ENCODE measurements around the gene MRPS21.
"Not testable (repeated sequence)": the region's sequence is repeated elsewhere in the genome, so short reads cannot be mapped to it uniquely, and the experiment has no call there.

Gene MRPS21

DNA sequence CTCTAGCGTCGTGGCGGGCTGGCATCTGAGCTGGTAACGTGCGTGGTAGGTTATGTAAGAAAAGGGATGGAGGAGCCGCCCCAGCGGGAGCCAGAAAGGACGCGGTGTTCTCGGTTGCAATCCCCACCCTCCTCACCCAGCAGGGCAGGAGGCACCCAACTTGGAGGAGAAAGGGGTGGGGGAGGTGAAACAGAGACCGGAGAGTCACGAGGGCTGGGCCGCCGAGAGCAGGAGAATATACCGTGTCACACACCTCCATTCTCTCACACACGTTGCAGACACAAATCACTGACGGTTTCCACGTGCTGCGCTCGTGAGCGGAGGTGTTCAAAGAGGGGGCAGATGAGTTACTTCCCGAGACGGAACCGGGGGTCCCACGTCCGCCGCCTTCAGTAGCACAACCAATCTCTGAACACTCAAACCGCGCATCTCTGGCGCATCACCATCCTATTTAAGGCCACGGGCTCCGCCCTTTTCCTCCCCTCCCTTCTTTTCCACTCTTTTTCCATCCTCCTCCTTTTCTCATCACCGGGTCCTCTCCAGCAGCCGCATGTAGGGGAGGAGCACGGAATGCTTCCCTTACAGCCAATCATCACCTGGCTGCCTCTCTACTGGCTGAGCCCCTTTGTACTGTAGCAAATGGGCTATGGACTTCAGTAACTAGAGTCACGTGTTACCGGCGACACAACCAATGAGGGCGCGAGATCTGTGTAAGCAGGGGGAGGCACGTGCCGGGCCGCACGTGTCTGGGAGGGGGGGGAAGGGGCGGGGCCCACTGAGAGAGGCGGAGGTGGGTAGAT, 11.7 kb upstream of the MRPS21 start, which contains the start of gene CIART:
Gene CIART, plus strand, starts transcription at position 797 of the 800 bp plus-strand sequence. CDS start 714 bp downstream, outside the sequence.
- DNase-seq: peak; percentile 98 to 99

DNA sequence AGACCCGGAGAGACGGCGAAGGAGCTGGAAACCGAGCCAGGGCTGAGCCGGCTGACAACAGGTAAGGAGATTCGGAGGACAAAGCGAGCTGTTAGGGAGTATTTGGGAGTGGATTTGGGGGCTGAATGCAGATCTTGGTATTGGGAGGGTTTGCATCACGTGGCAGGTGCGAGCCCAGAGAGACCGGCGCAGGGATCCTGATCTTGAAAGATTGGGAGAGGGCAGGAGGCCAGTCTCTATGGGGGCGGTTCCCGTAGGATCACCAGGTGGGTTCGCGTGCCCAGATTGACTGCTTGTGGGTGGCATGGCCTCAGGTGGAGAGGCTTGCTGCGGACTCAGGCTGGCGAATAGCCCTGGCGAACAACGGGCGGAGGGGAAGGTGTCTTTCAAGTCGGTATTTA, 11.1 kb upstream of the MRPS21 start:
- no peak for DNase-seq

DNA sequence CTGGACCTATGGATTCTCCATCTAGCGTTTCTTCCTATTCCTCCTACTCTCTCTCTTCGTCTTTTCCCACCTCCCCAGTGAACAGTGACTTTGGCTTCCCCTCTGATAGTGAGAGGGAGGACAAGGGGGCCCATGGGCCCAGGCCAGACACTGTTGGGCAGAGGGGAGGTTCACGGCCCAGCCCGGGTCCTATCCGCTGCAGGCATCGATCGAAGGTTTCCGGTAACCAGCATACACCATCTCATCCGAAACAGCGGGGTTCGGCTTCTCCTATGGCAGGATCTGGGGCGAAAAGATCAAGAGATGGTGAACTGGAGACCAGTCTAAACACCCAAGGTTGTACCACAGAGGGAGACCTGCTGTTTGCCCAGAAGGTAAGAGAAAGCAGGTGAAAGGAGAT, 10.4 kb upstream of the MRPS21 start:
- no peak for DNase-seq

DNA sequence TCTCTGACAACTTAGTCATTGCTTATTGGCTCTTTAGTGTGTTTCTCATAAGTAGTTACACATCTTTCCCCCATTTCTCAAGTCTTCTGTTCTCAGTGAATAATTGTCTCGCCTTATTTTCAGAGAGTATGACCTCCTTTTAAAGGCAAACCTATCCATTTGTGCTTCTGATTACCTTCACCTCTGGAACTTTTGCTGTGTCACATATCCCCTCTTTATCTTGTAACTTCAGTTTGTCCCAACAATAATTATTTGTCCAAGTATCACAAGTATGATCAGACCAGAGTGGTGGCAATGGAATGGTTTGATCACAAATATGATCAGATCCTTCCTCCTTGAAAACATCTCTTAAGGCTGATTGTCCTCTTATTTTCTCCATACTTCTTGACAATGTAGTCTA, 5.3 kb upstream of the MRPS21 start:
- DNase-seq: no peak

DNA sequence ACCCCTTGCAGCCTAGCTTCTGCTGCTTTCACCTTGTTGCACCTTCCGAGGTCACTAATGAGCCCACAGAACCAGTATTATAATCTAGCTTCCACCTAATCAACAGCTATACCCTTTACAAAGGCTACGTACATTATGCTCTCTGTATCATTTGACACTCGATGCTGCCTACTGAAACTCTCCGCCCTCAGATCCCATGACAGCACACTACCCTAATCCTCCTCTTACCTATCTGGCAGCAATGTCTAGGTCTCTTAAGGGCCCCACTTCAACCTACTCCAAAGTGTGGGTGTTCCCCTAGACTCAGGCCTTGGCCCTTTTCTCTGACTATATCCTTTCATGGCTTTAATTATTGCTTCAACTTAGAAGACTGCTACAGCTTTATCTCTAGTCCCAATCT, 4.8 kb upstream of the MRPS21 start:
- no peak for DNase-seq

DNA sequence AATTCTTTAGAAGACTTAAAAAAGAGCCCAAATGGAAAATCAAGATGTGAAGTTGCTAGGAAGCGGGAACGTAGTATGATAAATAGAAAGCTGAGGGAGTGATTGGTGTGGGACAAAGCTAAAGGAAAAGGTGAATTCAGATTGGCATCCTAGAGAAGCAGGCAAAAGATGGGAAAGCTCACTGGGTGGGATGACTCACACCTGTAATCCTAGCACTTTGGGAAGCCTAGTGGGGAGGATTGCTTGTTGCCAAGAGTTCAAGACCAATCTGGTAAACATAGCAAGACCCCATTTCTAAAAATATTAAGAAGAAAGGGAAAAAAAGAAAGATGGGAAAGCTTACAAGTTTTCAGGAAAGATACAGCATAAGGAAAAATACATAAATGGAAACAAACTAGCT, 1.8 kb downstream of the MRPS21 start:
- DNase-seq: no peak

DNA sequence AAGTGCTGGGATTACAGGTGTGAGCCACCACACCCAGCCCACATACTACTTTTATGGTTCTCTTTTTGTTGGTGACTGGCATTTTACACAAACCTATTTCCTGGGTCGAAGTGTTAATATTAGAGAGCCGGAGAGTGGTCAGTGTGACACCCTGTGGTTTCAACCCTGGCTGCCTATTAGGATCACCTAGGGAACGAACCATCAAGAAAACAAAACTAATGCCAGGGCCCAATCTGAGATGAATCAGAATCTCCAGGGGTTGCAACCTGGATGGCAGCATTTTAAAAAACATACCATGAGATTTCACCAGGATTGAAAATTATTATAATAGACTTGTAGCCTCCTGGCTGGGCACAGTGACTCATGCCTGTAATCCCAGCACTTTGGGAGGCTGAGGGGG, 6.1 kb downstream of the MRPS21 start:
- DNase-seq: no peak

DNA sequence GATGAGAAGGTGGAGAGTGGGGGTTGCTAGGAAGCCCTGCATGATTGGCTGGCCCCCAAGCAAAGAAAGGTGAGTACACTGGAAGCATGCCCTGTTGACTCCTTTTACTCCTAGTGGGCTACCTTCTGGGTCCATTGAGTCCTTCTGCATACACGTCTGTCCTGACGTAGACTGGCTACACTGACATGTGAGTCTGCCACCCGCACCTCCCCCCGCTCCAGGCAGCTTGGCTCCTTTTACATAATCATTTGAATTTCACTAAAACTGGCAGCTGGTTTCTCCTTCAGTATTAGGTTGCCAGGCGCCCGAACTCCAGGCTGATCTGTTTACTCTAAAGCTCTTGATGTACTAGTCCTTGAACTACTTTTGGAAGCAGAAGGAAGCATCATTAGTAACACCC, 8.7 kb downstream of the MRPS21 start:
- DNase-seq: no peak

DNA sequence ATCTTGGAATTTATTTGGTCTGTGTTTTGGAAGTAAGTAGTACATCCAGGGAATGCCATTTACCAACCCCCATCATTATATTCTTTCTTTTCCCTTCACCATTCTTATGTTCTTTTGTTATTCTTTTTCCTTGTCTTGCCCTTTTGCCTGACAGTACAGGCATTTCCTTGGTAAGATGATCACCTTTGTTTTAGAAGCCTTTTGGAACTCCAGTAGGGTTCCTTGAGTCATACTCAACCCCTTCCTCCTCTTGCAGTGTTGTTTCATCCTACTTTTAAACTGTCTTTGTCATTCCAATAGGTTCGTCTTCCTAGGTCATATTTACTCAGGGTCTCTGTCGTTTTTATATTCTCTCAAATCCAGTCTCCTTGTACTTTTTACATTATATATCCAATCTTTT, 9.2 kb downstream of the MRPS21 start:
- no peak for DNase-seq

DNA sequence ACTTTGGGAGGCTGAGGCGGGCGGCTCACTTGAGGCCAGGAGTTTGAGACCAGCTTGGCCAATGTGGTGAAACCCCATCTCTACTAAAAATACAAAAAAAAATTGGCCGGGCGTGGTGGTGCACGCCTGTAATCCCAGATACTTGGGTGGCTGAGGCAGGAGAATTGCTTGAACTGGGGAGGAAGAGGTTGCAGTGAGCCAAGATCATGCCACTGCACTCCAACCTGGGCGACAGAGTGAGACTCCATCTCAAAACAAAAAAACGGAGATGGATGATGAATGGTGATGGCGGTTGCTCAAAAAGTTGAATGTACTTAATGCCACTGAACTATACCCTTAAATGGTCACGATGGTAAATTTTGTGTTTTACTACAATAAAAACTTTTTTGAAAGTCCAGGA, 14.9 kb downstream of the MRPS21 start:
- not testable (repeated sequence) for DNase-seq

DNA sequence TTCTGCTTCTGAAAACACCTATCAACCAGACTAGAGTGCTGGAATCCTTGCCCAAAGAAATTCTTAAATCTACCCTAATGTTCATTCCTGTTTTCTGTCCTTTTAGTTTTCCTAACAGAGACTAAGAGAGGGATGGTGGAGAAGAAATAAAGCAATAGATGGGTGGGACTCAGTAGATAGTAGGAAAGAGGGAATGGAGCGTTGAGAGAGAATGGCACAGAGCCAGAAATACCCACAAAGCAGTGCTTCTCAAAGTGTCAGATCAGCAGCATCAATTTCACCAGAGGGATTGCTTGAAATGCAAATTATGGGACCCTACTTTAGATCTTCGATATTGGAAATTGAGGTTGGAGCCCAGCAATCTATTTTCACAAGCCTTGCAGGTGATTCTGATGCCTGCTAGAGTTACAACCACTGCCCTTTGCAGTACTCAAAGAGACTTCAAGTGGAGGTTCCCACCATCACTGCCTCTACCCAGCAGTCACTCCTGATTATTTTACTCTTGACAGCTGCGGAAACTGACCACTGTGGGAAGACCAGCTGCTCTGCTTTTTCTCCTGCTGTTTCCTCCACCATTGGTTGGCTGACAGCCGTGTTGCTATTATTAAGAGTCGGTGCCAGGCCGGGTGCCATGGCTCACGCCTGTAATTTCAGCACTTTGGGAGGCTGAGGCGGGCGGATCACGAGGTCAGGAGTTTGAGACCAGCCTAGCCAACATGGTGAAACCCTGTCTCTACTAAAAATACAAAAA, 16.3 kb downstream of the MRPS21 start:
- DNase-seq: peak in 1 of 2 experiments; percentile 26

DNA sequence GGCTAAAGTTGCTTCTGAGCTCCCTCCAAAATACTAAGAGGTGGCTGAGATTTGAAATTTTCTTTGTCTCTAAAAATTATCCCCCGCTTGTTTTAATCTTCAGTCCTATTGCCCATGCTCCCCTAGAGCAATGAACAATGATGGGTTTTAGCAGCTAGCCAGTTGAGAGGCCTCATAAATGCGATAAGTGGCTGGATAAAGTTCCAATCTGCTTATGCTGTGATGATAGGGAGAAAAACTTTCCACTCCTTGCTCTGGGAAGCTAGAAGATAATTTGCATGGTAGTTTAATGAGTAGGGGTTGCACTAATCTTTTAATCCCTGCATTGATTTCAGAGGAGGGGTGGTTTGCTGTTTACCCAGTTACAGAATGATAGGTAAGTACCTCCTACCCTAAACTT, 18.1 kb downstream of the MRPS21 start:
- DNase-seq: no peak

DNA sequence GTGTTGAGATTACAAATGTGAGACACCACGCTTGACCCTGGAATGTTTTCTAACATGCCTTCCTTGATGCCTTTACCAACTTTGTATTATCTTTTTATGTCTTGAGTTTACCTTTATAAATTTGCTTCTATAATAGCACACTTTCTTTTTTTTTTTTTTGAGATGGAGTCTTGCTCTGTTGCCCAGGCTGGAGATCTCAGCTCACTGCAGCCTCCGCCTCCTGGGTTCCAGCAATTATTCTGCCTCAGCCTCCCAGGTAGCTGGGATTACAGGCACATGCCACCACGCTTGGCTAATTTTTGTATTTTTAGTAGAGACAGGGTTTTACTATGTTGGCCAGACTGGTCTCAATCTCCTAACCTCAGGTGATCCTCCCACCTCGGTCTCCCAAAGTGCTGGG, 21.0 kb downstream of the MRPS21 start:
- DNase-seq: not testable (repeated sequence)

DNA sequence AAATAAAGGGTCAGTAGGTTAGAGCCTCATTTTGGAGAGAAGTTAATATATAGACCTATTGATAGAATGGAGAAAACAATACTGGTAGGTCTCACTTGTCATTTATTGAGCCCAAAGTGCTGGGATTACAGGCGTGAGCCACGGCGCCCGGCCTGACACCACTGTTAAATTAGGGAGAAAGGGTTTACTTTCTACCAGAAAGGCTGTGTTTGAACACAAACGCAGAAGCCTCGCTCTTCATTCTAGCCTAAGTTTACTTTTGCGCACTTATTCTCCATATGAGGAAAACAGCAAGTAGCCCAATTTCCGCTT, 27.0 kb downstream of the MRPS21 start:
- no peak for DNase-seq

DNA sequence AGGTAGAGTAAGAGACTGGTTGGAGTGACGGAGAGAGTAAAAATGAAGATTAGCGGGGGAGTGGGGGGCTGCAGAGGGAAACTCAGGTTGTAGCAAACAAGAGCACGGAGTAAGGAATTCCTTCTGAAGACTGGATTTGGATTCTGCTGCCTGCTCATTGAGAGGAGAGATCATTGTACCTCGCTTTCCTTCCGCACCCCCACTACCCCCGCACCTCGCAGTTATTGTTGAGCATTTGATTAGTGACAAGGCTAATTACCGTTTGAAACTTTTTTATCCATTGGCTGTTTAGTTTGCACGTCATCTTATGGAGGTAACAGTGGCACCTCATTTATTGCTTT, 28.1 kb downstream of the MRPS21 start:
- DNase-seq: no peak

DNA sequence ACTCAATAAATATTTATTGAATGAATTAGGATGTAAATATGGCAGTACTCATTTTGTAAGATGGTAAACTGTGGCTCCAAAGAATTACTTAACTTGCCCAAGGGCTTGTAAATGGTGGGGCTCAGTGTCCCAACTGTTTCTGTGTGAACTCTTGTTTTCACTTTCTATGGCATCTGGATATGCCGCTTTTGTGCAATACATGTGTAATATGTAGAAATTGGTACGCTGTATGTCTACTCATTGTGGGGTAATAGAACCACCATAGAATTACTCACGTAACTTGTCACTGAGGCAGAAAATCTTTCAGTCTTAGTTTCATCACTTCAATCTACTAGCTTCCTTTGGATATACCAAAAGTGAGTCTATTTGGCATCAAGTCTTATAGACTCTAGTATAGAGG, 28.6 kb downstream of the MRPS21 start:
- no peak for DNase-seq

DNA sequence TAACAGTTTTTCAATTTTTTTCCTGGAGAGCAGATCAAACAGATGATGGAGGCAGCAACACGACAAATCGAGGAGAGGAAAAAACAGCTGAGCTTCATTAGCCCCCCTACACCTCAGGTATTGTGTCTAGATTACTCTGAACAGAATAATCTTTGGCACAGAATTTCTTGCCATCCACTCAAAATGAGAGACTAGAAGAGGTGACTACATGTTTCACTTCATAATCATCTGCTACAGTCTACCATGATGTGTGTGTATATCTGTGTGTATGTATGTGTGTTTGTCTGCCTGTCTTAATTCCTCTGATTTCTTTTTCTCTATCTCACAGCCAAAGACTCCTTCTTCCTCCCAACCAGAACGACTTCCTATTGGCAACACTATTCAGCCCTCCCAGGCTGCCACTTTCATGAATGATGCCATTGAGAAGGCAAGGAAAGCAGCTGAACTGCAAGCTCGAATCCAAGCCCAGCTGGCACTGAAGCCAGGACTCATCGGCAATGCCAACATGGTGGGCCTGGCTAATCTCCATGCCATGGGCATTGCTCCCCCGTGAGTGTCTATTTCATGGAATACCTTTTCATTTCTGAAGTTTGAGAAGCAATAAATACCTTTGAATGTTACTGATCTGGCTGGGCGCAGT, 39.1 kb downstream of the MRPS21 start:
- no peak for DNase-seq

DNA sequence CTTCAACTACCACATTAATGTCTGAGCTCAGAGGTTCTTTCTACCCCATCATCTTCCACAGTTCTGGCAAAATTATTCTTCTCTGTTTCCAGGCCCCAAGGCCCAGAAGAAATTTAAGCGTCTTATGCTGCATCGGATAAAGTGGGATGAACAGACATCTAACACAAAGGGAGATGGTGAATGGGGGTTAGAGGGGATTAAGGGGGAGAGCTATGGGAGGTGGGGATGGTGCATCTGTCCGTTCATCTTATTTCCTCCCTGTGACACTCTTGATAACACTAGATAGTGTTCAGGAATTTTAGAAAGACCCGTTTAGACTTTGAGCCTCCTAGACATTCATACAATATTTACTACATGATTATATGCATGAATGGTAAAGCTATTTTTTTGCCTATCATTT, 52.7 kb downstream of the MRPS21 start:
- DNase-seq: no peak

DNA sequence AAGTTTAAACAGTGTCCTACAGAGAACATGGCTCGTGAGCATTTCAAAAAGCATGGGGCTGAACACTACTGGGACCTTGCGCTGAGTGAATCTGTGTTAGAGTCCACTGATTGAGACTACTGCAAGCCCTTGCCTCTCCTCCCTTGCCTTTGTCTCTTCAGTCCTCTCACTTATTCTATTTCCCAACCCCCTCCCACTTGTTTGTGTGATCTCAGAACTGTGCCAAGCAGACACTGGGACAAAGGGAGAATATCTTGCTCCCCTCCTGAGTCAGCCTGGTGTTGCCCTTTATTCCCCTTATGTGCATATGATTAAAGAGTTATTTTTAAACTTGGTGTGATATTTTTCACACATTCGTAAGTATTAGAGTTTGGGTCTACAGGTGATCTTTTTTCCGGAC, 59.2 kb downstream of the MRPS21 start:
- DNase-seq: no peak

Data from NCI-H187 (cell line).